ENCODE results near the gene DCUN1D2.

DCUN1D2 gene

GRCh38 chr13:113412440-113412839 lies 78.1 kb downstream of the DCUN1D2 start:
- H3K27ac ChIP-seq = no peak overlapping the region
- TF ChIP-seq CTCF (conservative IDR thresholded peaks at IDR 0.05) = no peak

GRCh38 chr13:113411216-113412023 lies 79.1 kb downstream of the DCUN1D2 start:
- H3K27ac ChIP-seq = no peak overlapping the region
- TF ChIP-seq CTCF (conservative IDR thresholded peaks at IDR 0.05) (no peak), ZFX (IDR thresholded peaks at IDR 0.05) (no peak)

- no peak overlapping the region for H3K27ac ChIP-seq
- TF ChIP-seq ZFX (IDR thresholded peaks at IDR 0.05) (no peak), CTCF (conservative IDR thresholded peaks at IDR 0.05) (no peak)
Observed at GRCh38 chr13:113410472-113411201, 79.9 kb downstream of the DCUN1D2 start.

GRCh38 chr13:113408562-113408961 lies 81.9 kb downstream of the DCUN1D2 start:
- H3K27ac ChIP-seq = no peak overlapping the region
- no peak for TF ChIP-seq CTCF (conservative IDR thresholded peaks at IDR 0.05)
- TF ChIP-seq ZFX (IDR thresholded peaks at IDR 0.05) = no peak

- no peak for TF ChIP-seq ZFX (IDR thresholded peaks at IDR 0.05)
- TF ChIP-seq CTCF (conservative IDR thresholded peaks at IDR 0.05) = no peak
- H3K27ac ChIP-seq = no peak overlapping the region
Observed at GRCh38 chr13:113407531-113408393, 82.7 kb downstream of the DCUN1D2 start.

- TF ChIP-seq ZFX (IDR thresholded peaks at IDR 0.05) (no peak), CTCF (conservative IDR thresholded peaks at IDR 0.05) (no peak)
- H3K27ac ChIP-seq = no peak overlapping the region
Observed at GRCh38 chr13:113407103-113407530, 83.4 kb downstream of the DCUN1D2 start.
